HG03442 (cell line): ENCODE measurements around the gene LCA5.
"Not testable (repeated sequence)": the region's sequence is repeated elsewhere in the genome, so short reads cannot be mapped to it uniquely, and the experiment has no call there.

Experiments used
- ATAC-seq: cut with Tn5 transposase; IDR thresholded peaks from one replicate; pipeline ENCODE4 v1.9.1; 2021; ENCODE audit warnings: mild to moderate bottlenecking, moderate library complexity; ENCODE audit not compliant: unreplicated experiment

LCA5 gene

GRCh38 chr6:79468116-79468515, 69.1 kb downstream of the LCA5 start:
- ATAC-seq = no peak

- no peak for ATAC-seq
These were observed 69.5 kb downstream of the LCA5 start for GRCh38 chr6:79467716-79468115.

- ATAC-seq = no peak
These were observed 70.9 kb downstream of the LCA5 start for GRCh38 chr6:79466207-79466834.

GRCh38 chr6:79465381-79465780, 71.8 kb downstream of the LCA5 start:
- ATAC-seq = no peak

- ATAC-seq = no peak
These were observed 73.6 kb downstream of the LCA5 start for GRCh38 chr6:79463621-79464050.

- no peak for ATAC-seq
These were observed 76.0 kb downstream of the LCA5 start for GRCh38 chr6:79461205-79461604.

- ATAC-seq = no peak
These were observed 81.8 kb downstream of the LCA5 start for GRCh38 chr6:79455446-79455845.

GRCh38 chr6:79453558-79454042, 83.6 kb downstream of the LCA5 start:
- ATAC-seq = peak; percentile 71

- no peak for ATAC-seq
These were observed 86.2 kb downstream of the LCA5 start for GRCh38 chr6:79450984-79451383.

GRCh38 chr6:79446006-79446405, 91.2 kb downstream of the LCA5 start:
- ATAC-seq = no peak

- not testable (repeated sequence) for ATAC-seq
These were observed 93.4 kb downstream of the LCA5 start for GRCh38 chr6:79443876-79444275.

GRCh38 chr6:79441192-79441591, 96.0 kb downstream of the LCA5 start:
- ATAC-seq = no peak

GRCh38 chr6:79440598-79440997, 96.6 kb downstream of the LCA5 start:
- peak; percentile 78 for ATAC-seq

GRCh38 chr6:79438030-79438429, 99.2 kb downstream of the LCA5 start:
- no peak for ATAC-seq

- no peak for ATAC-seq
These were observed 101.0 kb downstream of the LCA5 start for GRCh38 chr6:79436241-79436640.

GRCh38 chr6:79435746-79436145, 101.5 kb downstream of the LCA5 start:
- no peak for ATAC-seq
